Upper lobe of left lung (tissue), 4 donors: ENCODE results near the gene TTC7B.

ENCODE experiments used
- CTCF ChIP-seq, 6 experiments: fragments of 450-650 bp in 4 of 6; fragments of 200-600 bp in 2 of 6; sonication (generic) in 2 of 6; IDR thresholded peaks; one replicate each; pipeline ENCODE4 v1.5.1; 2016 to 2019; ENCODE audit warnings: antibody characterized with exemption in 6 of 6
- EP300 ChIP-seq, 4 donors: sonication (generic); formaldehyde crosslinking; IDR thresholded peaks; one replicate each; pipeline ENCODE4 v1.5.1; 2017; ENCODE audit warnings: antibody characterized with exemption in 4 of 4, control low read depth in 2 of 4
- POLR2A ChIP-seq, 4 donors: fragments of 450-650 bp; IDR thresholded peaks; one replicate each; pipeline ENCODE4 v1.5.1; 2016 to 2017; ENCODE audit warnings: antibody characterized with exemption in 4 of 4, mild to moderate bottlenecking in 2 of 4
- POLR2AphosphoS5 ChIP-seq, 2 donors: sonication (generic); formaldehyde crosslinking; IDR thresholded peaks; one replicate each; pipeline ENCODE4 v1.5.1; 2017; ENCODE audit warnings: antibody characterized with exemption in 2 of 2

GRCh38 chr14:90658541-90658967 is 157.7 kb downstream of the TTC7B start:
- TF ChIP-seq CTCF (IDR thresholded peaks at IDR 0.05) (no peak), EP300 (IDR thresholded peaks at IDR 0.05) (no peak), POLR2AphosphoS5 (IDR thresholded peaks at IDR 0.05) (no peak), POLR2A (IDR thresholded peaks at IDR 0.05) (no peak)
